GM19099 (cell line): Measurements from ENCODE around the gene GDPD2.
A peak's percentile ranks its signal among the peaks of the same experiment; 100 is the strongest.

Experiments
- POLR2A ChIP-seq: IDR thresholded peaks from 3 replicates; pipeline ENCODE4 v1.6.1; 2011; ENCODE audit warnings: low read depth; ENCODE audit not compliant: insufficient read length; ENCODE audit errors: extremely low read depth

GDPD2 gene

GRCh38 chrX:70449457-70449966, 26.4 kb downstream of the GDPD2 start:
- no peak for TF ChIP-seq POLR2A

GRCh38 chrX:70452143-70452733, 29.1 kb downstream of the GDPD2 start:
- no peak for TF ChIP-seq POLR2A

DNA sequence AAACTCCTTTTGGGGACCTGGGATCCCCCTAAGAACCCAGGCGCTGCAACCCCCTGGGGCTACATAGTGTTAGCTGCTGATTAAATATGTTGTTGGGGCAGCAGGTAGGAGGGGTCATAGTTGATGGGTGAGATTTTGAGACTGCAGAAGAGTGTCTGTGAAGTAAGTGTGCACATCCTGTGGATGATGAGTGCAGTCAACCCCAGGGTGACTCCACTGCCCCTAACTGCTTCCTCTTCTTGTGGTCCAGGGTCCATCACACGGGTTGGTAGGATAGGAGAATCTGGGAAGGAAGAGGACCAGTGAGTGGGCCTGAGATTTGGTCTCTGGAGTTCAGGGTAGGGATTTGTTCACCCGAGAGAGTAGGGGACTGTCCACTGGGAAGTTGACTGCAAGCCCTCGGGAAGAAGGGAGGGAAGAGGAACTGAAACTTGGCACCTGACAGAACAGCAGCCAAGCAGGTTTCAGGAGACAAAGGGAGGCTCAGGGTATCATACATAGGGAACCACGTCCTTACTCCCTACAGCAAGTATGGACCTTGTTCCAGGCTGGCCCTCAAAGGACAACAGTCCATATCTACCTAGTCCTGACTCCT, 30.0 kb downstream of the GDPD2 start:
- TF ChIP-seq POLR2A: no peak

DNA sequence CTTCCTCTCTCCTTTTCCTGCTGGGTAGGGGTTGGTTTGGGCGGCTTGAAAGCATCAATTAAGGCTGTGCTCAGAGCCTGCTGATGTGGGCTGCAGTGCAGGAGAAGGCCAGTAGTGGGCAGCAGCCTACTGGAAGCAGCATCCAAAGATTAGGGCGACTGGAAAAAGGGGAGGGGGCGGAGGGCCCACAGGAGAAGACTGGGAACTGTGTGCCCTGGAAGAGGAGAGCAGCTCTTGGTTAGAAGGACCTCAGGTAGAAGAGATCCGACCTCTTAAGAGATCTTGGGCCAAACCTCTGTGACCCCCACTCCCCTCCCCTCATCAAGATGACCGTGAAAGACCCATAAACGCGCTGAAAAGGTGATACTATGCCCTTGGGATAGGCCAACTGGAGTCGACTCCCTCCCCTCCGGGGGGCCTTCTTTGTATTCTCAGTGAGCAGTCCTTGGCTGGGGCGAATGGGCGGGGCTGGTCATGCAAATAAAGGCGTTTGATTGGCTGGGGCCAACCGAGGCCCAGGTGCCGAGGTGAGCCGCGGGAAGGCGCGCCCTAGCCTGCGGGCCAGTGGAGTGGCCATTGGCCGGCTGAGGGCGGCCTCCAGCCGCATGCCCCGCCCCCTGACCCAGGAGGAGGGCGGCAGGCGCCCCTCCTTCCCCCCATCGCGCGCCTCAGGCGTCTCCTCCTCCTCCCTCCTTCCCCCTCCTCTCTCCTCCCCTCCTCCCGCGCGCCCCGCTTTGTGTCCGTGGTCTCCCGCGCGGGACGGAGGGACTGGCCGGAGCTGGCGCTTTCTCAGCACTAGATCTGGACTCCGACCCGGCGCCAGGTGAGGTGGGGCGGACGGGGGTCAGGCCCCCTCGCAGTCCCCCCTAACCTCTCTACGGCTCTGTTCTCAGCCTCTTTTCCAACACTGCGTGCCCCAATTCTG, 31.6 kb downstream of the GDPD2 start:
- peak; percentile 43 for TF ChIP-seq POLR2A

DNA sequence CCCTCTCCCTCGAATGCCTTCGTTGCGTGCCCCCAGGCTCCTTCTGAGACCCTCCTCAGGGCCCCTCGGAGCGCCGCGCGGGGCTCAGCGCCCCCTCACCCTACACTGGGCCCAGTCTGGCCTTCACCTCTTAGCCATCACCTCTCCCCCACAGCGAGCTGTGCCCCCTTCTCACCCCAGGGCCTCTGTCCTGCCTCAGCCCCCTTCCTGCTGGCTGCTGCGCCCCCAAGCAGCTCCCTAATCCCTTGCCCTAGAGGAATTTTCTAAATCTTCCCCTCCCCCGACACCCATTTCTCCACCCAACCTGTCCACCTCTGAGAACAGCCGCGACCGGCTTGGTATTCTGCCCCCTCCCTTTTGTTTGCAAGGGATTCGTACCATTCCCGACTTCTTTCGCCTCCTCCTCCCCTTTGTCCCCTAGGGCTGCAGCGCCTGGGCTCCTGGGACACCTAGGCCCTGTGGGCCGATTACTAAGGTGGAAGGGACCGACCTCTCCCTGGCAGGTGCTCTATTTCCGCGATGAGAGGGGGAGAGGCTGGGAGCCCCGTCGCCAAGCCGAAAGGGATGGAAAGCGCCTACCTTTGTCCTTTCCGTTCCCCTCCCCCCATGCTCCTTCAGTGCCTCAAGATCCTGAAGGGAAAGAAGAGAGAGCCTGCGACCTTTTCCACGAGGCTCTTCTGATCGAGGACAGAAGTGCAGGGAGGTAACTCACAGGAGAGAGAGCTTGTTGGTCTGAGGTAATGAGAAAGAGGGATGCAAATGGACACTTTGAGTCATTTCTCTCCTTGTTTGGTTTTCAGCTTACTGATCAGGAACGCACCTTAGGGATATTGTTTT, 32.5 kb downstream of the GDPD2 start:
- TF ChIP-seq POLR2A: no peak

DNA sequence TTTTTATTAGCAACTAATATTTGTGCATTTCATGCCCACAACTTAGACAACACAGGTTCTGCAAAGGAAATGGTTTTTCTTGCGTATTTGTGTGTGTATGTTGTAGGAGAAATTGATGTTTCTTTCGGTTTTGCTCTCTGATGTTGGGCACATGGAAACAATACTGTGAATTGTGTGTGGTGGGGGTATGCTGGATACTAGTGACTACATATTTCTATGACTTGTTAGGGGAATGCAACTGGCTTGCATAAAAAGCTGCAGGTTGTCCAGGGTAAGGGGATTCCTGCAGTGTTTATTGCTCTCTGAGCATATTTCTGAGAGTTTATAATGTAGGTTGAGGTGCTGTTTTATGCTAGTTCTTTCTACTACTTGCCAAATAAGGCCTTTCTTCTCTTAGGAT, 33.1 kb downstream of the GDPD2 start:
- no peak for TF ChIP-seq POLR2A

DNA sequence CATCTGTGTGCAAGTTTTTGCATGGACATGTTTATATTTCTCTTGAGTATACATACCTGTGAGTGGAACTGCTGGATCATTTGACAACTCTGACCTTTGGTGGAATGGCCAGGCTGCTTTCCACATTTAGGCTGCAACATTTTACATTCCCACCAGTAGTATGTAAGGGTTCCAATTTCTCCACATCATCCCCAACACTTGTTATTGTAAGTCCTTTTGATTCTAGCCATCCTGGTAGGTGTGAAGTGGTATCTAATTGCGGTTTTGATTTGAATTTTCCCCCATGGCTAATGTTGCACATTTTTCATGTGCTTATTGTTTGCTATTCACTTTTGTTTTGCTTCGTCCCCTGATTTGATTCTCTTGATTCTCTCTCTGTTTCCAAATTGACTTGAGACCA, 37.9 kb downstream of the GDPD2 start:
- TF ChIP-seq POLR2A: no peak

GRCh38 chrX:70464051-70464450, 40.9 kb downstream of the GDPD2 start:
- no peak for TF ChIP-seq POLR2A

GRCh38 chrX:70466968-70467367, 43.9 kb downstream of the GDPD2 start:
- no peak for TF ChIP-seq POLR2A

DNA sequence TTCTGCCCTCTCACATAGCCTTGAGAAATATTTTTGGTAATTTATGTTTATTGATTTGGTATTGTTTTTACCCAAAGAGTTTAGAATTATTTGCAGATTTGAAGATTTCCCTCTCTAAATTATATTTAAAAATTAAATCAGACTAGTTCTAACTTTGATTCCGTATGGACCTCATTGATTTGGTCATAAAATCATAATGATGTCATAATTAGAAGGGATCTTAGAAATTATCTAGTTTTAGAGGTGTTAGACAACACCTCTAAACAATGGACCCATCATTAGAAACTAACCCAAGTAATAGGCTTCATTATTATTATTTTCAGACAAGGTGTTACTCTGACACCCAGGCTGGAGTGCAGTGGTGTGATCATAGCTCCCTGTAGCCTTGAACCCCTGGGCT, 45.6 kb downstream of the GDPD2 start:
- no peak for TF ChIP-seq POLR2A

DNA sequence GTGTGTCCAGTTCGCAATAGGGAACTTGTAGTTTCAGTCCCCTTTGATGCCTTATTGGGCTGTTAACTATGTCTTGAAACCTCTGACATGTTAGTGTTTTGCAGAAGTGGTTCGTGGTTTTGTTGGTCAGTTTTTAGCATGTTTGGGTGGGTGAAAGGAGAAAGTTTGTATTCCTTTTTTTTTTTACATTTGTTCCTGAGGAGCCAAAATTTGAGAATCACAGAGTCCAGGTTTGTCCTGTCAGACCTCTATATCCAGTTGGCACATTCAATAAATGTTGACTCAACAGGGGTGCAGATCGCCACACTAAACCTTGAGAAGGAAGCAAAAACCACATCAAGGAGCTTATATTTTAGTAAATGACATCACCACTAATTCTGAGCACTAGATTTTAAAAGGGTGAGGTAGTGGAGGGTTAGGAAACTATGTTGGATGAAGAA, 47.8 kb downstream of the GDPD2 start:
- no peak for TF ChIP-seq POLR2A

DNA sequence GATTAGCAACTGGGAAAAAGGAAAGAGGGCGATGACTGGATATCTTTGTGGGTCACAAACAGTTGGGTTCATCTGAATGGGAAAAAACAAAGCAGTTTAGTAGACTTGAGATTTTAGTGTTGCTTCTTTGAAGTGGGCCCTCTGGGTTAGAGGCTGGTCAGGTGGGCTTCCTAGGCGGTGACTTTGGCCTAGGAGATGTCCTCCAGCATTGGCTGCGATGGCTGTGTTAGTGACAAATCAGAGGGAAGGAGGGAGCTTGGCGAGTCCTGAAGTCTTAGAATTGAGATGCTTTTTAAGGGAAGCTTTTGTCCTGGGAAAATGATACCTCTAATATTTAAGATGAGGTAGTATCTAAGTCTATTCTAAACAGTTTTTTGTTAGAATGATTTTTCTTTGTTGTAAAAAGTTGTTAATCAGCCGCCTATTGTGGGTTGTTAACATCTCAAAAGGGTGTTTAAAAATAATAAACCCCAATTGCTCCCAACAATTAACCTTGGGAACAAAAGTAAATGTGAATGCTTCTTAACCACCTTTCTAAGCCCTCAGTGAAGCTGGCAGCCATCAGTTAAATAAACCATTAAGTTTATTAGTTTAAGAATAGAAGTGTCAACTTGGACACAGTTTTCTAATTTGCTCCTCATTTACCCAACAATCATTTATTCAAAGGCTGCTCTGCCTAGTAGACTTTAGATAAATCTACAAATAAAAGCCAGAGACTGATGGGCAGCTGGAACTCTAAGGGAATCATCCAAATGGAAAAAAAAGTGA, 53.2 kb downstream of the GDPD2 start:
- TF ChIP-seq POLR2A: no peak

DNA sequence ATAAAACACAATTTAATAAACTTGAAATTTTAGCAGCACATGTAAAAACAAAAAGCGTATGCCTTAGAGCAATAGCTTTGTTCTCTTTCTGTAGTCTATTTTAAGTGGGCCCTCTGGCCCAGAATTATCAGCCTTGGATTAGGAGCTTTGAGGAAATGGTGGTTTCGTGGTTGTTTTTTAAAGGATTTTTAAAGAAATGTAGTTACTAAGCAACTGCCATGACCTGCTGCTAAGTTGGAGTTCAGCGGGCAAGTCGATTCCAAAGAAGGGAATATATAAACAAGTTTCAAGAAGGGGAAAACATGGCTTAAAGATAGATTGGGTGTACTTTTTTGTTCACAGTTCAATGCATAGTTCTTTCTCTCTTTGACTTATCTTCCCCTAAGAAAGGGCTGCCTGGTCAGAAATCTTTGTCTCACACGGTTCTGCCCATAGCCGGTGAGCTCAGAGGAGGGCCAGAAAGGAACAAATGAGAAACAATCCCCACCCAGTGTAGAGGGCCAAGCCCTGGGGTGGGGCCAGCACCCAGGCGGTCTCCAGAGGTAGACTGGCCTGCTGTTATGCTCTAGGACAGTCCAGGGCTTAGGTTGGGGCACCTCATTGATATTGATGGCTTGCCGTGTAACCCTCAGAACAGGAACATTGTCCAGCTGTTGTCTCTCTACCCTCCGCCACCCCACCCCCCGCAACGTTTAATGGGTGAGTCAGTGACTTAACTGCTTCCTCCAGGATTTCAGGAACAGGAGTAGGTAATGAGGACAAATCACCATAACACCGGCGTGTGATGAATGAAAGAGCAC, 54.0 kb downstream of the GDPD2 start:
- TF ChIP-seq POLR2A: no peak
